GM23248 (cell line): ENCODE results near the gene PTGES2.

Experiments used
- EZH2 ChIP-seq: fragments of 200-600 bp; sonication (generic); IDR thresholded peaks from 2 replicates; pipeline ENCODE4 v1.6.1; 2018; ENCODE audit warnings: antibody characterized with exemption, mild to moderate bottlenecking; ENCODE audit not compliant: insufficient read depth, poor library complexity, severe bottlenecking
- EZH2phosphoT487 ChIP-seq: fragments of 200-600 bp; sonication (generic); IDR thresholded peaks from 2 replicates; pipeline ENCODE4 v1.6.1; 2018; ENCODE audit warnings: antibody characterized with exemption, moderate library complexity, mild to moderate bottlenecking, low read depth; ENCODE audit not compliant: insufficient read depth

DNA sequence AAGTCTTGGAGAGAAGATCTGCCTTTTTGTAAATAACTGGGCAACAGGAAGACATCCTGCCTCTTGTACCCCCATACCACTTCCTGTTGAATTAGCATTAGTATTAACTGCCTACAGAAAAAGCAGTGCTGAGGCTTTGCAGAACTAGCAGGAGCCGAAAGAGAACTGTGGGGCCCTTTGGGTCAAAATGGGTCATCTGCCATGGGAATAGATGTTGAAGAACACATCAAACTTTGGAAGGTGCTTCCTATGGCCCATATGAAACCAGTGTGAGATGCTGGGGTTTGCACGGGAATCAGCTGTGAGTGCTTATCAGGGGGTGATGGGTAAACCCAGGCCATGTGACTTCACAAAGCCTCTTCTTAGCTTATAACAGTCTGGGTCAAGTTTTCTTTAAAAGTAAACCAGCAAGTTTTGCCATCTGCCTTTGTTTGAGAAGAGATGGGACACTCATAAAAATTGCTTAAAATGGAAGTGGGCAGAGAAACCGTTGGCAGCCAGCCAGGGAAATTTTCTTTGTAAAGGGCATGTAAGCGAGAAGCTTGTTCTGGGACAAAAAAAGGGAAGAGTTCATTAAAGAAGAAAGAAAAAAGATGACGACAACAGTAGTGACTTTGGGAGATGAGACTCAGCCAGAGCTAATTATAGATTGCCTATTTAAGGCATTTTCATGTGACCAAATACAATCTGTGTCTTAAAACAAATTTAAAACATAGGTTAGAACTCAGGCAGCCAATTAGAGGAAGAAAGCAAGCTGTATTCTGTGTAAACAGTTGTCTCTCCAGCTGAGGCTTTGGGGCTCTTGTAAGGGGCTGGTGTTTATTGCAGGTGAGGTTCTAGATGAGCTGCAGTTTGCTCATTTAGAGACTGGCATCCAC, 55.1 kb downstream of the PTGES2 start:
- TF ChIP-seq EZH2, result no peak
- no peak for TF ChIP-seq EZH2phosphoT487
